A673 (cell line): Measurements from ENCODE around the gene SF3B4.

Experiments used
- EZH2 ChIP-seq: fragments of 200-600 bp; sonication (generic); IDR thresholded peaks from 2 replicates; pipeline ENCODE4 v1.6.1; 2017; ENCODE audit warnings: borderline replicate concordance, low read depth, mild to moderate bottlenecking, mixed read lengths, antibody characterized with exemption, low read length; ENCODE audit not compliant: poor library complexity, severe bottlenecking
- TF ChIP-seq, protein P1 (sequence below): fragments of 300-800, 200-600 bp; sonication (generic); conservative IDR thresholded peaks from 2 replicates; pipeline ENCODE4 v1.5.1; 2017; ENCODE audit warnings: low read depth, mild to moderate bottlenecking, antibody characterized with exemption, low read length, moderate library complexity, mixed read lengths

DNA sequence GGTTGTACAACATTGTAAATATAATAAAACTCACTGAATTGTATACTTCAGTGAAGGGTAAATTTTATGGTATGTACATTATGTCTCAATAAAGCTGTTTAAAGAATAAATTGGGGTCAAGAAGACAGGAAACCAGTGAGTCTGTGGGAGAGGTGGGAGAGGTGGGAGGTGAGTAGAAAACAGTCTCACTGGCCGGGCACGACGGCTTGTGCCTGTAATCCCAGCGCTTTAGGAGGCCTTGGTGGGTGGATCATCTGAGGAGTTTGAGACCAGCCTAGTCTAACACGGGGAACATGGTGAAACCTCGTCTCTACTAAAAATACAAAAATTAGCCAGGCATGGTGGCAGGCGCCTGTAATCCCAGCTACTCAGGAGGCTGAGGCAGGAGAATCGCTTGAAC is 4.9 kb upstream of the SF3B4 start:
- TF ChIP-seq, protein P1, sequence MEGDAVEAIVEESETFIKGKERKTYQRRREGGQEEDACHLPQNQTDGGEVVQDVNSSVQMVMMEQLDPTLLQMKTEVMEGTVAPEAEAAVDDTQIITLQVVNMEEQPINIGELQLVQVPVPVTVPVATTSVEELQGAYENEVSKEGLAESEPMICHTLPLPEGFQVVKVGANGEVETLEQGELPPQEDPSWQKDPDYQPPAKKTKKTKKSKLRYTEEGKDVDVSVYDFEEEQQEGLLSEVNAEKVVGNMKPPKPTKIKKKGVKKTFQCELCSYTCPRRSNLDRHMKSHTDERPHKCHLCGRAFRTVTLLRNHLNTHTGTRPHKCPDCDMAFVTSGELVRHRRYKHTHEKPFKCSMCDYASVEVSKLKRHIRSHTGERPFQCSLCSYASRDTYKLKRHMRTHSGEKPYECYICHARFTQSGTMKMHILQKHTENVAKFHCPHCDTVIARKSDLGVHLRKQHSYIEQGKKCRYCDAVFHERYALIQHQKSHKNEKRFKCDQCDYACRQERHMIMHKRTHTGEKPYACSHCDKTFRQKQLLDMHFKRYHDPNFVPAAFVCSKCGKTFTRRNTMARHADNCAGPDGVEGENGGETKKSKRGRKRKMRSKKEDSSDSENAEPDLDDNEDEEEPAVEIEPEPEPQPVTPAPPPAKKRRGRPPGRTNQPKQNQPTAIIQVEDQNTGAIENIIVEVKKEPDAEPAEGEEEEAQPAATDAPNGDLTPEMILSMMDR, result no peak
- TF ChIP-seq EZH2, result no peak
